Measurements from ENCODE around the gene USP3. TPM values are rescaled to one million over a fixed set of nuclear protein-coding genes. Genes with fewer than 3 reads are reported as not detected.

USP3 gene
- total and polyA plus RNA-seq, 2 donors (not counting 1 experiment from before 2014, with no cell fraction given) = 43.4 to 152 TPM

- DNase-seq (no peak), ATAC-seq (ENCODE audit: low read depth) (no peak)
- TF ChIP-seq CTCF (IDR thresholded peaks at IDR 0.05) (no peak), EZH2 (IDR thresholded peaks at IDR 0.05; ENCODE audit: borderline replicate concordance, insufficient read depth, low read depth, low read length, poor library complexity, severe bottlenecking) (no peak)
- Mint-ChIP-seq H3K4me1 (peaks cover 82% of the 10 kb centered on the region), H3K27ac (peak overlapping the region; percentile 97), H3K4me3 (peak overlapping the region; percentile 26), H3K27me3 (no peaks in the 10 kb centered on the region), H3K9me3 (ENCODE audit: insufficient read depth) (no peaks in the 10 kb centered on the region)
- Histone ChIP-seq H2AFZ (ENCODE audit: insufficient read depth, low read depth, low read length, poor library complexity, severe bottlenecking) (peak overlapping the region; percentile 23), H3K36me3 (replicated peaks in 1 of 2; ENCODE audit: control extremely low read depth in 1 of 2, control insufficient read depth in 1 of 2, extremely low read depth in 1 of 2, insufficient read depth in 2 of 2, low read length in 1 of 2) (no peaks in the 10 kb centered on the region), H3K4me3 (ENCODE audit: control extremely low read depth in 1 of 5, extremely low read depth in 1 of 5, insufficient read depth in 1 of 5, low read depth in 2 of 5, low read length in 4 of 5) (no peak overlapping the region), H3K4me1 (ENCODE audit: control insufficient read depth in 2 of 2, insufficient read depth in 2 of 2, low read length in 2 of 2) (peaks cover 77 to 83% of the 10 kb centered on the region in 2 donors), H3K79me2 (ENCODE audit: control insufficient read depth, insufficient read depth, low read length) (peaks cover 25% of the 10 kb centered on the region), H3K9ac (ENCODE audit: low read length) (no peak overlapping the region), H3K27me3 (replicated peaks in 1 of 4; ENCODE audit: control extremely low read depth in 1 of 4, control insufficient read depth in 3 of 4, insufficient read depth in 4 of 4, low read length in 3 of 4) (no peaks in the 10 kb centered on the region), H4K20me1 (ENCODE audit: control insufficient read depth, insufficient read depth, low read length, poor library complexity, severe bottlenecking) (no peaks in the 10 kb centered on the region), H3K4me2 (replicated peaks; ENCODE audit: low read depth, low read length, poor library complexity, severe bottlenecking) (peak overlapping the region; percentile 44), H3K9me3 (ENCODE audit: control extremely low read depth in 1 of 3, control insufficient read depth in 2 of 3, insufficient read depth in 1 of 3, low read length in 2 of 3) (no peaks in the 10 kb centered on the region), H3K27ac (ENCODE audit: low read length in 2 of 2) (peak overlapping the region; percentile 90 to 95)
- ChIA-PET CTCF (interaction anchor here (1.5 to 13.0 kb wide), 6 partner anchors 7 to 123 kb away, joined by 6 to 132 read pairs (median 56); partner anchors contain the start of gene USP3), POLR2A (interaction anchor here (0.8 to 13.7 kb wide), 4 partner anchors 8 to 29 kb away, joined by 5 to 172 read pairs (median 18); partner anchors contain the start of gene USP3)
- WGBS (ENCODE audit: insufficient coverage) = 73% methylated on average over 1 of the region's 2 CpGs
- intact Hi-C loops (cut with micrococcal nuclease) = loop anchor here (5.0 kb wide), 1 partner anchor 284 kb away; no protein-coding TSS in a partner anchor
These were observed 28.2 kb upstream of the USP3 start for GRCh38 chr15:63476229-63476632.

- Histone ChIP-seq H3K4me3 (ENCODE audit: control extremely low read depth in 1 of 5, extremely low read depth in 1 of 5, insufficient read depth in 1 of 5, low read depth in 2 of 5, low read length in 4 of 5) (no peak overlapping the region), H3K9ac (ENCODE audit: low read length) (no peak overlapping the region), H3K27ac (ENCODE audit: low read length in 2 of 2) (peak overlapping the region; percentile 20 to 98), H3K9me3 (ENCODE audit: control extremely low read depth in 1 of 3, control insufficient read depth in 2 of 3, insufficient read depth in 1 of 3, low read length in 2 of 3) (no peaks in the 10 kb centered on the region), H2AFZ (ENCODE audit: insufficient read depth, low read depth, low read length, poor library complexity, severe bottlenecking) (peak overlapping the region; percentile 26), H3K36me3 (replicated peaks in 1 of 2; ENCODE audit: control extremely low read depth in 1 of 2, control insufficient read depth in 1 of 2, extremely low read depth in 1 of 2, insufficient read depth in 2 of 2, low read length in 1 of 2) (no peaks in the 10 kb centered on the region), H3K4me1 (ENCODE audit: control insufficient read depth in 2 of 2, insufficient read depth in 2 of 2, low read length in 2 of 2) (peaks cover 86 to 91% of the 10 kb centered on the region in 2 donors), H4K20me1 (ENCODE audit: control insufficient read depth, insufficient read depth, low read length, poor library complexity, severe bottlenecking) (no peaks in the 10 kb centered on the region), H3K4me2 (replicated peaks; ENCODE audit: low read depth, low read length, poor library complexity, severe bottlenecking) (peak overlapping the region; percentile 46), H3K27me3 (replicated peaks in 1 of 4; ENCODE audit: control extremely low read depth in 1 of 4, control insufficient read depth in 3 of 4, insufficient read depth in 4 of 4, low read length in 3 of 4) (no peaks in the 10 kb centered on the region), H3K79me2 (ENCODE audit: control insufficient read depth, insufficient read depth, low read length) (peaks cover 37% of the 10 kb centered on the region)
- Mint-ChIP-seq H3K27ac (peak overlapping the region; percentile 92), H3K4me1 (peaks cover 83% of the 10 kb centered on the region), H3K4me3 (peak overlapping the region; percentile 52), H3K27me3 (no peaks in the 10 kb centered on the region), H3K9me3 (ENCODE audit: insufficient read depth) (no peaks in the 10 kb centered on the region)
- 95% methylated on average over 4 of the region's 6 CpGs for WGBS (ENCODE audit: insufficient coverage)
- intact Hi-C loops (cut with micrococcal nuclease) = loop anchor here (5.0 kb wide), 1 partner anchor 286 kb away; no protein-coding TSS in a partner anchor
- TF ChIP-seq CTCF (IDR thresholded peaks at IDR 0.05) = no peak
- ChIA-PET CTCF (interaction anchor here (1.4 to 13.0 kb wide), 4 partner anchors 10 to 32 kb away, joined by 4 to 132 read pairs (median 62); partner anchors contain the start of gene USP3), POLR2A (interaction anchor here (13.7 kb wide), 1 partner anchor 27 kb away, joined by 172 read pairs; the partner anchor contains the start of gene USP3)
- ATAC-seq (ENCODE audit: low read depth) (no peak), DNase-seq (no peak)
These were observed 26.1 kb upstream of the USP3 start for GRCh38 chr15:63478243-63478642.

Data from B cell (primary cell).